Measurements from ENCODE around the gene CCT8L2.
"Not testable (repeated sequence)": the region's sequence is repeated elsewhere in the genome, so short reads cannot be mapped to it uniquely, and the experiment has no call there.

- TF ChIP-seq CTCF (conservative IDR thresholded peaks at IDR 0.05; ENCODE audit: low read depth, low read length); EZH2 (IDR thresholded peaks at IDR 0.05; ENCODE audit: low read length, unreplicated experiment); EZH2phosphoT487 (IDR thresholded peaks at IDR 0.05; ENCODE audit: borderline replicate concordance, low read length): not testable (repeated sequence)
Observed at GRCh38 chr22:16560651-16561050, 32.0 kb downstream of the CCT8L2 start.

Measured in PC-3 (cell line).